Left hindlimb (tissue), 1 donor: ENCODE data around the gene CBX8.
A peak's percentile ranks its signal among the peaks of the same experiment; 100 is the strongest.

Source experiments
- DNase-seq: peaks from one replicate; pipeline ENCODE4 v3.0.0-alpha.2; 2018

The CBX8 gene

GRCh38 chr17:79834565-79835469 lies 37.9 kb upstream of the CBX8 start:
- DNase-seq = peak; percentile 46

GRCh38 chr17:79833744-79834564 lies 37.1 kb upstream of the CBX8 start:
- DNase-seq = no peak

GRCh38 chr17:79833110-79833450 lies 36.2 kb upstream of the CBX8 start:
- no peak for DNase-seq

- peak; percentile 59 for DNase-seq
Measured at GRCh38 chr17:79832218-79833109, 35.6 kb upstream of the CBX8 start.

GRCh38 chr17:79831265-79832217 lies 34.7 kb upstream of the CBX8 start:
- DNase-seq = peak; percentile 72

- DNase-seq = no peak
Measured at GRCh38 chr17:79830763-79831264, 33.9 kb upstream of the CBX8 start.

- no peak for DNase-seq
Measured at GRCh38 chr17:79830303-79830702, 33.4 kb upstream of the CBX8 start.

GRCh38 chr17:79829457-79829856 lies 32.6 kb upstream of the CBX8 start:
- no peak for DNase-seq

GRCh38 chr17:79829004-79829403 lies 32.1 kb upstream of the CBX8 start:
- DNase-seq = no peak

GRCh38 chr17:79826841-79827578 lies 30.1 kb upstream of the CBX8 start:
- DNase-seq = no peak

GRCh38 chr17:79826204-79826680 lies 29.4 kb upstream of the CBX8 start:
- DNase-seq = no peak

- DNase-seq = no peak
Measured at GRCh38 chr17:79825580-79825921, 28.7 kb upstream of the CBX8 start.

- no peak for DNase-seq
Measured at GRCh38 chr17:79824893-79825579, 28.2 kb upstream of the CBX8 start.

- DNase-seq = no peak
Measured at GRCh38 chr17:79824234-79824633, 27.4 kb upstream of the CBX8 start.

- no peak for DNase-seq
Measured at GRCh38 chr17:79822583-79823124, 25.8 kb upstream of the CBX8 start.

- no peak for DNase-seq
Measured at GRCh38 chr17:79821331-79822095, 24.6 kb upstream of the CBX8 start.

GRCh38 chr17:79820959-79821330 lies 24.1 kb upstream of the CBX8 start:
- no peak for DNase-seq

- DNase-seq = no peak
Measured at GRCh38 chr17:79819534-79820276, 22.8 kb upstream of the CBX8 start.
